GM18873 (cell line): ENCODE results near the gene THADA.
"Not testable (repeated sequence)": the region's sequence is repeated elsewhere in the genome, so short reads cannot be mapped to it uniquely, and the experiment has no call there.

Source experiments
- ATAC-seq: cut with Tn5 transposase; IDR thresholded peaks from one replicate; pipeline ENCODE4 v1.9.1; 2021; ENCODE audit warnings: mild to moderate bottlenecking, moderate library complexity, moderate number of reproducible peaks; ENCODE audit not compliant: unreplicated experiment, low FRiP score

The THADA gene

DNA sequence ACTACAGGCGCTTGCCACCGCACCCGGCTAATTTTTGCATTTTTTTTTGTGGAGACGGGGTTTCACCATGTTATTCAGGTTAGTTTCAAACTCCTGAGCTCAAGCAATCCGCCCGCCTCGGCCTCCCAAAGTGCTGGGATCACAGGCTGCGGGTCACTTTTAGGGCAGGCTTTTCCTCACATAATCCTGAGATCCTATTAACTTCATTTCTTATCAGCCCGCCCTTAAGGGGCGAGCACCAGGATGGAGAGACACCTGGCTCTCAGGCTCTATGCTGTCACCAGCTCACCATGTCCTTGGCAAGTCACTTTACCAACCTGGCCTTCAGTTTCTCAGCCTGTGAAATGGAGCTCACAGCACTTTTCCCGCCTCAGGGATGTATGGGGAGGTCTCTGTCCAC lies 392.5 kb downstream of the THADA start:
- ATAC-seq, result no peak

DNA sequence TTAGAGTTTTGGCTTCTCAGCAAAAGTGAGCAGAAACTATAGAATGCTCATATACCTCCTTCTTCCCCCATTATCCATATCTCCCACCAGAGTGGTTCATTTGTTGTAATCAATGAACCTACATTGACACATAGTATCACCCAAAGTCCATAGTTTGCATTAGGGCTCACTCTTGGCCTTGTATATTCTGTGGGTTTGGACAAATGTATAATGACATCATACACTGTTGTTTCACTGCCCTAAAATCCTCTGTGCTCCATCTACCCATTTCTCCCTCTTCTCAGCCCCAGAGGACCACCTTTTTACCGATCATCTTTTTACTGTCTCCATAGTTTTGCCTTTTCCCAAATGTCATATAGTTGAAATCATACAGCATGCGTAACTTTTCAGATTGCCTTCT lies 393.5 kb downstream of the THADA start:
- ATAC-seq, result no peak

DNA sequence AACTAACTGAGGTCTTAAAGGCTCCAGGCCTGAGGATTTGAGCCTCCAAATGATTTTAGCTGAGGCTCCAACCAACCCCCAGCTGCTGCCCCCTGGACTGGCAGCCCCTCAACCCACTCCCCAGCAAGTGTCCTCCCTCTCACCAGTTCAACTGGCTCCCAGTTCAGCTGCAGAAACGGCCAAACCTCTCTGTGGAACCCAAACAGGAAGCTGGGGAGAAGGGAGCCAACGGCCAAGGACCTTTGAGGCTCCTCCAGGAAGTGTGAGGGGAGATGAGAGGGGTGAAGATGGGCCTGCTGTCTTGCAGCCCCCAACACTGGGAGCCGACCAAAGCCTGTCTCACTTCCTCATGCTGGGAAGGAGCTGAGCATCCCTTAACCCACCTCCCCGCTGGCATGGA lies 394.3 kb downstream of the THADA start:
- ATAC-seq, result no peak

DNA sequence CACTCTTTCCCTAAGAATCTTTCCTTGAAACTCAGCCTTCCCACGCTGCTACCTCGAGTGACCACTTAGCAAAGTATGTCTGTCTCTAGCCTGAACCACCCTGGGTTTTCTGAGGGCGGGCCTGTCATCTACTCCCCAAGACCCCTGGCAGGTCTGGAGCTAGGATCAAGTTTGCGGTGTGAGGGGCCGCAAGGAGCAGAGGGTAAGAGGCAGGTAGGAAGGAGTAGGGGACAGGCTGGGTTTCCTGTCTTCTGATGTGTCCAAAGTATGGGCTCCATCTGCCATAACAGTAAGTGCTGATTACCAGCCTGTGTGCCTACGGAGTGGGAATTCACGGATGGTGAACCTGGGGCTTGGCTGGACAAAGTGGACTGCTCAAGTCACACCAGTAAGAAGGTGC lies 394.8 kb downstream of the THADA start:
- ATAC-seq, result no peak

DNA sequence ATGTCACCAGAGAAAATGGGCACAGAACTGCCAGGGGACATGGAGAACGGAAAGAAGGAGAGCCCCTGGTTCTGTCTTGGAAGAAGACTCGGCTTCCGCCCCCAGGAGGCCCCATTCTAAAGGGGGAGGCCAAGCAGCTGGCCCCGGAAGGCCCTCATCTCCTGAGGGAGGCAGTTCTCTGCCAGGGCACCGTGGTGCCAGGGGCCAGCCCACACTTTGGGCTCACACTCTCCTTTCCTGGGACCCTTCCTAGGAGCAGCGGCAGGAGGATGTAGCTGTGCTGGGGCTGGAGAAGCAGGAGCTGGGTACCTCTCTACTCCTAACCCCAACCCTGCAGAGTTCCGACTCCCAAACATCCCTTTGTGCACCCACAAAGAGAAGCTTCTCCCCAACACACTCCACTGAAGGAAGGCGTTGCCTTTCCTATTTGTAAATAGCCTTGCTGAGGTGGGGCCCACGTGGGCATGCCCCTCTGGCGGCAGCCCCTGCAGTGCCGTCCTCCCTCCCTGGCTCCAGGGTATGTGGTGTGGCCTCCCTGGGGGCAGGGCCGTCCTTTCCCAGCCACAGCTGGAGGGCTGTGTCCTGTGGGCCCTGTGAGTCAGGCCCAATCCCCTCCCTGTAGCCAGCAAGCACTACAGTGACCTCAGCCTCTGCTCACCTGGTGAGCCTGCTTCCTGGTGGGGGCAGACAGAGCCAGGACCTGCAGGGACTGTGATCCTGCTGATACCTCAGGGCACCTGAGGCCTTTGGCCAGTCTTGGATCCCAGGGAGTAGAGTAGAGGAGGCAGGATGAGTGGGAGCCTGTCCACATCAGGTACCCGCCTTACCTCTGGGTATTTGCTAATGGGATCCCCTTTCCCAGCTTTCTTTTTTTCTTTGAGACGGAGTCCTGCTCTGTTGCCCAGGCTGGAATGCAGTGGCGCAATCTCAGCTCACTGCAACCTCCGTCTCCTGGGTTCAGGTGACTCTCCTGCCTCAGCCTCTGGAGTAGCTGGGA lies 396.0 kb downstream of the THADA start:
- ATAC-seq, result no peak

DNA sequence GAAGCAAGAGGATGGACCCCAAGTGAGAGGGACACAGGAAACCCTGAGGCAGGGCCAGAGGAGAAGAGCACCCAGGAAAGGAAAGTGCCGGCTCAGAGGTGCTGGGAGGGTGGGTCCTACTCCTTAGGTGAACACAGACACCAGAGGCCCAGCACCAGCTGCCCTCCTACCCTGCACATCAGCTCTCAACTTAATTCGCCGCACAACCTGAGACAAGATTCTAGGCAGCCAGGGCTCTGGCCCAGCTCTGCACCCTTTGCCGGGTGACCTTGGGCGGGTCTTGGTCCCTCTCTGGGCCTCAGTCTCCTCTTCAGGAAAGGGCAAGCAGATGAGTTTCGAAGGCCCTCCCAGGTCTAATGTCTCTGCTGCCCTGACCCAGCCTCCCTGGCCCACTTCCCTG lies 397.6 kb downstream of the THADA start:
- no peak for ATAC-seq

DNA sequence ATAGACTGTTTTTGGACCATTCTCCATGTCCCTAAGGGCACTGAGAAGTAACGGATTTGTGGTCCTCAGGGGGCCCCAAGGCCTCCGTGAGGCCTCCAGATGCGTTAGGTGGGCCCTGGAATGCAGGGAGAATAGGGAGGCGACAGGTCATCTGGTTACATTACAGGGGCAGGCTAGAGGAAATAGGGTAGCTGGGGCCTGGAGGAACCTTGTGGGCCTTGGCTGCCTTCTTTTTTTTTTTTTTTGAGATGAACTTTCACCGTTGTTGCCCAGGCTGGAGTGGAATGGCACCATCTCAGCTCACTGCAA lies 398.3 kb downstream of the THADA start:
- no peak for ATAC-seq

DNA sequence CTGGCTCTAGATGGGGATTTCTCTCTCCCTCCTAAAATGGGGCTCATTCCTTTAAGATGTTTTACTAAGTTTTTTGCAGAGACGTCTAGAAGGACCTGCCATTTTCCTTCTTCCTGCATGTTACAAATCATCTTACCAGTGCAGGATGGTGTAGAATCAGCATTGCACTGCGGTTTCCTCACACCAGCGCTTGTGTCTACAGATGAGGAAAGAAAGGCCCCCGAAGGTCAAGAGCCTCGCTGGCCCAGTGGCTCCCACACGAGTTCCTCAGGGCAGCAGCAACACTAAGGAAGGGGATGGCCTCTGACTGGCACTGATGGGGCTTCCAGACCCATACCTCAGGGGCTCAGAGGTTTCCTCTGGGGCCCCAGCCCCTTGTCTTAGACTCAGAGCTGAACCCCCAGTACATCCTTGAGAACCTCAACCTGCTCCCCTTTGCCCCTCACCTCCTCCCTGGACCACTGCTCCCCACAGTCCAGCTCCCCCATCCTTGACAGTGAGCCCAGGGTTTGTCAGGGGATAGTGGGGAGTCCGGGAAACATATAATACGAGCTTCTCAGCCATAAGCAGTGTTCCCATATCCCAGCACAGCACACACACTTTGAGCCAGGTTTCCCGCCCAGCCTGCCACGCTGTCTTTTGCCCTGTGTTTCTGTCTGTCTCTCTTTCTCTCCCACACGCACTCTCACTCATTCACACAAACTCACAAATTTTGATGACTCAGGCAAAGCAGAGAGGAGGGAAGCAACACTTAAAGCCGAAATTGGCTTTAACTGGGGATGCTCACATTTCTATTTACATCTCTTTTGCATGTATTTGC lies 398.9 kb downstream of the THADA start:
- no peak for ATAC-seq

DNA sequence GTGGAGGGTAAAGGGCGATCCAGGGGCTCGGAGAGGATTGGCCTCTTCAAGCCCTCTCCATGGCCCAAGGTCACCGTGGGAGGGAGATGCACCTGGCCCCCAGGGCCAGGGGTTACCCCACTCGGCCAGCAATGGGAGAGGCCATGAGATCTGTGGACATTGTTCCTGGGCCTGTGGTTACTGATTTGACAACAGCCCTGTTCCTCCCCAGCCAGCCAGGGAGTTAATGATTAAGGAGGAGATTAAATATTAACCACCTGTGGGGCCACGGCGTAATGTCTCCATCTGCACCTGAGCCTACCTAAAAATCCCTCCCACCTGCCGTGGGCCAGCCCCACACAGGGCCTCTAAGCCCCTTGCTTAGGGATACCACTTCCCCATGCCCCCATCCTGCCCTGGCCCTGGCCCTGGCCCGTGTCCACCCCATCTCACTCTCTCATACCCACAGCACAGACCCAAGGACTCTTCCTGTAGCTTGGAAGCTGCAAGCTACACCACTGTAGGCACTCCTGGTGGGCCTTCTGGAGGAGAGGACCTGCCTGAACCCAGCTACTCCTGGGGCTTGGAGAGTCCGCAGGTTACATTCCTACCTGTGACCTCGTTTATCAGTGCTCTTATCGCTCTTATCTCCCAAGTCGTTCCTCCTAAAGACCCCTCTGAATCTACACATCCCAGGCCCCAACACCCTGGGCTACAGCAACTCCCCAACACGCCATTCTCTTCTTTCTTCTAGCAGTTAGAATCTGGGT lies 401.5 kb downstream of the THADA start:
- ATAC-seq, result peak; percentile 61

DNA sequence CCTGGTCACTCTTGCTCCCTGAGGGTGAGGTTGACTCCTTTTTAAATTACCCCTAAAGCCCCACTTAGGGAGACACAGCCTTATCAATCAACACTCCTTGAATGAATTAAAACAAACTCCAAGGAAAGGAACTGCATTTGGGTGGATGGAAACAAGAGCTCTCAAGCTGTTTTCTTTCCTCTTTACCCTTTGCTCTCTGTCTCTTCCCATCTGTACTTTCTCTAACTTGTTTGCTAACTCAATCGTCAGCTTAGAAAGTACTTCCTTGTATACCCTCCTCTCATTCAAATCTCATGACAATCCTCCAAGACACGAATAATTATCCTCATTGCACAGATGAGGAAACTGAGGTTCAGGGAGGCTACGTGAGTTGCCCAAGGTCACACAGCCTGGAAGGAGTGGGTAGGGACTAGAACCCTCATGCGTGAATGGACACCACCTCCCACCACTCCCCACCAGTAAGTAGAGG lies 402.2 kb downstream of the THADA start:
- ATAC-seq, result no peak

DNA sequence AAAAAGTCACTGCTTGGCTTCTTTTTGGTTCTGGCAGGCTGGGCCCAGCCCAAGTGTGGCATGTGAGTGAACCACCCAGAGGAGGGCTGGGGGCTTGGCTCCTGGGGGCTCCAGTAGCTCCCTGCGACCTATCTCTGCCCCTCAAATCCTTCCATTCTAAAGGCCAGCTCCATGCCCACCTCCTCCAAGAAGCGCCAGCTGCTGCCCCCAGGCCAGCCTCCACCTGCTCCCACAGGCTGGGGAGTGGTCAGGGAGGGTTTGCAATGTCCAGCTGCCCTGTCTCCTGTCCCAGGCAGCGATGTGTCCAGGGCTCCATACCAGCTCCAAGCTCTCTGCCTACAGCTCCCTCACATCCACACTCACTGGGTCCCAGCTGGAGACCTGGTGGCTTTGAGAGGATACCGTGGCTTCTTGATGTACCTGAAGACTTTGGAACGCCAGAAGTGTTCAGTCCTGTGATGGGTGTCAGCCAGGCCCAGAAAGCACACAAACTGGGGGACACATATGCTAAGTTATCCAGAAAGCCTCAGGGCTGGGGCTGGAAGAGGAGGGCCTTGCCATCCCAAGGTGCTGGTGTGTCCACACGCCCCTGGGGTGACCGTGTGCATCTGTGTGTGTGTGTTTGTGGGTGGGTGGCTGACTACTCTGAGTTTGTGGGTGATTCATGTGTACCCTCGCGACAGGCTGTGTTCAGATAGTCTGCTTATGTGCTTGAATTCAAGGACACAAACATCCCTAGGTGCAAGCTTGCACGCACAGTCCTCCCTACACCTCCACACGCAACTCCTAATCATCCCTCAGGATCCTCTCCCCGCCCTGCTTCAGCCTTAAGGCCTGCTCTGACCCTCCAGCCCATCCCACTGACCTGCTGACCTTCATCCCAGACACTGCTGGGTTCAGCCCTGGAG lies 402.8 kb downstream of the THADA start:
- ATAC-seq, result no peak

DNA sequence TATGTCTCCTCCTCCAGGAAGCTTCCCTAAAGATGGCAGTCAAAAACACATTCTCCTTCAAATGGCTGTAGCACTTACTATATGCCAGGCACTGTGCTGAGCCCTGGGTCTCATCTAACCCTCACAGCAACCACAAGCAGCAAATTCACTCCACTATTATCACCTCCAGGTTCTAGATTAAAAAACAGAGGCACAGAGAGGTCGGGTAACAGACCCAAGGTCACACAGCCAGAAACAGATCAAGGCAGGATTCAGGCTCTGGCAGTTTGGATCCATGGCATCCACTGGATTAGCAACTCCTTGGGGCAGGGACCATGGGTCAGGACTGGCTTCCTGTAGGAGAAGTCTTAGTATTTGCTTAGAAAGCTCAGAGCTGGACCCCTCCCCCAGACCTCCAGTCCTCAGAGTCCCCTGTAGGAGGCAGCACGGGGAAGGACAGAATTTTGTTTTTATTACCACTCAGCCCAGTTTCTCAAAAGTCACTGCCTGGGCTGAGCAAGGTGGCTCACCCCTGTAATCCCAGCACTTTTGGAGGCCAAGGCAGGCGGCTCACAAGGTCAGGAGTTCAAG lies 403.8 kb downstream of the THADA start:
- no peak for ATAC-seq

DNA sequence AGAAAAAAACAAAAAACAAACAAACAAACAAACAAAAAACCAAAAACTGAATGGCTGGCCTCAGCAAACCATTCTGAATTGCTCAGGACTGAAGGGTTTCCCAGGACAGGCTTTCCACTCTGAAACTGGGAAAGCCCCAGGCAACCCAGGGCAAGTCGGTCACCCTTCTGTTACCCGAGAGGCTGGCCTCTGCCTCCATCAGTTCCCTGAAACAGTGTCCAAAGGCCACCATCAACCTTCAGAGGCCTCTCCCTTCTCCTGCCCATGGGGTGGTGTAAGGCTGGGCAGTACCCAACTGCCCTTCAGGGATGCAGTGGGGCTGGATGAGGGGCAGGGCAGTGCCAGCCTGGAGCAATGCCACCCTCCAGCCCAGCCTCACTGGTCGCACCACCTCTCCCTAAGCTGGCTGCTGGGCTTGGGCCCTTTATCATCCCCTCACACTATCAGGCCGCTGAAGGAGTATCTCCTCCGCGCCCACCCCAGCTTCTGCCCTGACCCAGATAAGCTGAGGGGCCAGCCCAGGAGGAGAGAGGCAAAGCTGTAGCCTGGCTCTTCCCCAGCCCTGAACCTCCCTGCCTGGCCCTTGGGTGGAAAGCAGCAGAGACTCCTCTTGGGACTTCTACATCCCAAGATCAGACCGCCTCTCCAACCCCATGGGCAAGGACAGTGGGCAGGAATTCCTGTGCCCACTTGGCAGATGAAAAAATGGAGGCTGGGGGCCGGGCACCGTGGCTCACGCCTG lies 405.4 kb downstream of the THADA start:
- ATAC-seq, result no peak

DNA sequence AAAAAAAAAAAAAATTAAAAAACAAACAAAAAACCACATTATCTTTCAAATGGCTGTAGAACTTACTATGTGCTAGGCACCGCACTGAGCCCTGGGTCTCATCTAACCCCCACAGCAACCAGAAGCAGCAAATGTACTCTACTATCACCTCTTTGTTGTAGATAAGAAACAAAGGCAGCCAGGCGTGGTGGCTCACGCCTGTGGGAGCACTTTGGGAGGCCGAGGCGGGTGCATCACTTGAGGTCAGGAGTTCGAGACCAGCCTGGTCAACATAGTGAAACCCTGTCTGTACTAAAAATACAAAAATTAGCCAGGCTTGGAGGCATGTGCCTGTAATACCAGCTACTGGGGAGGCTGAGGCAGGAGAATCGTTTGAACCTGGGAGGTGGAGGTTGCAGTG lies 406.0 kb downstream of the THADA start:
- ATAC-seq, result not testable (repeated sequence)

DNA sequence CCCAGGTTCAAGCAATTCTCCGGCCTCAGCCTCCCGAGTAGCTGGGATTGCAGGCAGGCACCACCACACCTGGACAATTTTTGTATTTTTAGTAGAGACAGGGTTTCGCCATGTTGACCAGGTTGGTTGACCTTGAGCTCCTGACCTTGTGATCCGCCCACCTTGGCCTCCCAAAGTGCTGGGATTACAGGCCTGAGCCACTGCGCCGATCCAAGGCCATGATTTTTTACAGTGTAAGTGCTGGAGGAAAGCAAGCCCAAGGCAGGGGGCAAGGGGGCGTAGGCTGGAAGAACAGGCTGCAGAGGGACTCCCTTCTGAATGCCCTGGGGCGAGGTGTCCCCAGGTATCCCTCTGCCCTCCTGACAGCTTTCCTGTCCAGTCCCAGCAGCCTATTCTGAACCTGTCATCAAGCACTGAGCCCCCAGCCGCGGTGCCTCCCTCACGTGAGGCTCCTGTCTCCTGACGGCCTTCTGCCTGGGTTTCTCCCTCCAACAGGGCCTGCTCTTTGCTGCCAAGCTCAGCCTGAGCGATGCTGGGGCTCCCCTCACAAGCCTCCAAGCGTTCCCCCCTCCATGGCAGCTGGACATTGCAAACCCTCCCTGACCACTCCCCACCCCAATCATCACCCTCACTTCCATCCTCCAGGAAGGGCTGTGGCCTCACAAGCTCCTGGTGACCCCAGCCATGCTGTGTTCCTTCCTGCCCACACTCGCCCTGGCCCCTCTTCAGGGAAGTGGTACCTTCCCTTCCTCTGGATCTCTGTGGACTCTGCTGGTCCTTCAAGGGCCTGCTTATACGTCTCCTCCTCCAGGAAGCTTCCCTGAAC lies 407.1 kb downstream of the THADA start:
- ATAC-seq, result no peak

DNA sequence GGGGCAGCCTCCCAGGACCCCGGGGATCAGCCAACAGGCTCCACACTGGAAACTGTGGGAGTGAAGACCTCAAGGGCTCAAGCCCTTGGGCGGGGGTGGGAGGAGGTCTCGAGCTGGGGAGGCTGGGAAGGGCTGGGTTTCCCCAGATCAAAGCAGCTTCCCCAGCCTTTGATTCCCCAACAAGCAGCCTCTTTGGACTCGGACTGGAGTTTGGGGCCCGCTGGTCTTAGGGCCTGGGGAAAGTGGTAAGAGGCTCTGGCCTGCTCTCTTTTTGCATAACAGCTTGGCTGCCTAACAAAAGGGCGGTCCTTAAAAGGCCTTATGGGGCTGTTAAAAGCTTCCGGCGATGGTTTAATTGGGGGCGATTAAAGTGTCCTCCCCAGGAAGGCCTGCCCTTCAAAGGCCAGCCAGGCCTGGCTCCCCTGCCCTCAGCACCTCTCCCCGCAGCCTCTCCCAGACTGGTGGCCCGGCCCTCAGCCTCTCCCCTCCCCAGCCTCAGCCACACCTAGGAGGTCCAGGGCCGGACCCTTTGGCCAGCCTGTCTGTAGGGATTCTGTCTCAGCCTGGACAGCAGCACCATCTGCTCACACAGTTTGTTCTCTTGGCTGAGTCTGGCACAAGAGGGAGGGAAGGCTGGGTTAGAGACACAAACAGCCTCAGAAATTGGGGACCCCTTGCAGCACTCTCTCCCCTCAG lies 409.0 kb downstream of the THADA start:
- no peak for ATAC-seq

DNA sequence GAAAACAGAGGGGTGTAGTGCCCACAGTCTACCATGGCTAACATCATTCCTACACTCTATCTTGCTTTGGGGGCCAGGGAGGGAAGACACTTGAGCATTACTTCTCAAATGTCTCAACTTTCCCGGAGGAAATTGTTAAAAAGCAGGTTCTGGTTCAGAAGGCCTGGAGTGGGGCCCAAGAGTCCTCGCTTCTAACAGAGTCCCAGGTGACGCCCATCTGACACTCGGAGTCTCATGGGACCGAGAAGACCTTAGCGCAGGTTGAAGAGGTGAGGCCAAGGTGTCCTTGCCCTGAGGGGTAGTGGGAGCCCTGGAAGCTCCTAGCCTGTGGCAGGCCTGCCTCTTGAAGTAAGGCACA lies 409.5 kb downstream of the THADA start:
- no peak for ATAC-seq
